ENCODE data around the gene OTP. TPM values are rescaled to one million over a fixed set of nuclear protein-coding genes. Genes with fewer than 3 reads are reported as not detected.

Gene OTP
- total RNA-seq, 1 experiment from 2014 or later = not detected

DNA sequence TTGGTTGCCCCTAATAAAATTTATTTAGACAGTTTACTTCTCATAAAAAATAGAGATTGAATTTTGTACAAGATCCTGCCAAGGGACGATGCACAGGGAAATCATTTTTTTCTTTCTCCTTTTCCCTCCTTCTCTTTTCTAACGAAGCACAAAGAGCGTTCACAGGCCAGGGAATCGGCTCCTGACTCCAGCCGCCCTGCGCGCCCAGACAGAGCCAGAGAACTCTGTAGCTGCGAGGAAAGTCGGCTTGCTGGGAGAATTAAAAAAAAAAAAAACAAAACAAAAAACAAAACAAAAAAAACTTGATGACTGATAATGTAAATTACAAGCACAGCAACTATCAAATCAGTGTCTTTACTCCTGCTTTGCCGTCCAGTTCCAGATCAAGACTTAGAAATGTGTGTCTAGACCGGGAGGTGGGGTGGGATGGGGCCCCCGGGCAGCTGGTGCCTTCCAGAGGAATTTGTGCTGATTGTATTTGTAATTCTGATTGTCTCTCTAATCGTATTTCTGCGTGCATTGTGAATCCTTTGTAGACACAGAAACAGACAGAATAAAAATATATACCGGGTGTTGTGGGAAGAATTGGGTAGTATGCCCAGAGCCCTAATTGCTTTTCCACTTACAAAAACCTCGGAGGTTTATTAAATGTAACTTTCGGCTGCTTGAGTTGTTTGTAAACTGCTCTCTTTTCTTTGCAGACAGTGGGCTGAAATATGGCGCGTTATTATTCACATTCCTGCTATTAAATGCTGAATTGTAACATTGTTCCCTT is 3.6 kb upstream of the OTP start:
- in situ Hi-C loops (cut with HindIII; ENCODE audit: low pct_unique_long_range_greater_than_20kb, low sequenced_read_pairs) = no loop called here
- no peak for DNase-seq (ENCODE audit: low read depth)

GRCh38 chr5:77641397-77641943 is 3.0 kb upstream of the OTP start:
- DNase-seq (ENCODE audit: low read depth) = no peak
- in situ Hi-C loops (cut with HindIII; ENCODE audit: low pct_unique_long_range_greater_than_20kb, low sequenced_read_pairs) = no loop called here

GRCh38 chr5:77640589-77641396 is 2.3 kb upstream of the OTP start:
- in situ Hi-C loops (cut with HindIII; ENCODE audit: low pct_unique_long_range_greater_than_20kb, low sequenced_read_pairs) = no loop called here
- no peak for DNase-seq (ENCODE audit: low read depth)

DNA sequence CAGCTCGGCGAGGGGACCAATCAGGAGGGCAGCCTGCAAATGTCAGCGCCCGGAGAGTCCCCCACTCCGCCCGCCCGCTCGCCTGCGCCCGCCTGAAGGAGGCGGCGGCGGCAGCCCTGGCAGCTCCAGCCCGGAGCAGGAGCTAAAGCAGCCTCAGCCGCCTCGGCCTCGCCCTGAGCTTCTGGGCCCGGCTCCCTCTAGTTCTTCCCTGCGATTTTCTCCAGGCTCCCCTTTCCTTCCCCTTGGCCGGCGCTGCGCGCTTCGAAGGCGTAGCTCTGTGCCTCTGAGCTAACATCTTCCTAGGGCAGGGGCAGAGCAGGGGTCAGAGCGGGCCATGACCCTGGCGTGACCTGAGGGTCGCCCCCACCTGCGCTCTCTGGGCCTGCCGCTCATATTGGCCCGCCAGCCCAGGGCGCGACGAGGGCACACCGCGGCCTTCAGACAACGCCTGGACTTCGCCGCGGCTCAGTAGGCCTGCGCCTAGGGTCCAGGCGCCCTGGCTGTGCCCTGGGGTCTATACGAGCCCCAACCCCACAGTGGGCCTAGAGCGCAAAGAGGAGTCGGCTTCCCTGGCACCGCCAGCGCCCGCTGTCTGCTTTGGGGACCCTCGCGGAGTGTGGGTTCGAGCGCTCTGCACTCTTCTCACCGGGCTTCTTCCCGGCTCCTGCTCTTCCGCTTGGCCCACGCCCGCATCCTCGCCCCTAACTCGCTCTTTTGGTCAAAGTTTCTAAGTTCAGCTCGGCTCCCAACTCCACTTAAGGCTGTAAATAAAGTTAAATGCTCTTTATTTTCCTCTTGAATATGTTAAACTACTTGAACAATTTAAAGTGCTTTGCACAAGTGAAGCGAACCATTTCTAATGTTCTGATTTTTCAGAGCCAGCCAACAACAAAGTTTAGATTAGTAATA is 504 bp upstream of the OTP start:
- no peak for DNase-seq (ENCODE audit: low read depth)
- in situ Hi-C loops (cut with HindIII; ENCODE audit: low pct_unique_long_range_greater_than_20kb, low sequenced_read_pairs) = no loop called here

GRCh38 chr5:77637170-77637997 is 1.1 kb downstream of the OTP start:
- DNase-seq (ENCODE audit: low read depth) = no peak
- in situ Hi-C loops (cut with HindIII; ENCODE audit: low pct_unique_long_range_greater_than_20kb, low sequenced_read_pairs) = no loop called here

- in situ Hi-C loops (cut with HindIII; ENCODE audit: low pct_unique_long_range_greater_than_20kb, low sequenced_read_pairs) = no loop called here
- DNase-seq (ENCODE audit: low read depth) = no peak
Observed at GRCh38 chr5:77636641-77637169, 1.8 kb downstream of the OTP start.

DNA sequence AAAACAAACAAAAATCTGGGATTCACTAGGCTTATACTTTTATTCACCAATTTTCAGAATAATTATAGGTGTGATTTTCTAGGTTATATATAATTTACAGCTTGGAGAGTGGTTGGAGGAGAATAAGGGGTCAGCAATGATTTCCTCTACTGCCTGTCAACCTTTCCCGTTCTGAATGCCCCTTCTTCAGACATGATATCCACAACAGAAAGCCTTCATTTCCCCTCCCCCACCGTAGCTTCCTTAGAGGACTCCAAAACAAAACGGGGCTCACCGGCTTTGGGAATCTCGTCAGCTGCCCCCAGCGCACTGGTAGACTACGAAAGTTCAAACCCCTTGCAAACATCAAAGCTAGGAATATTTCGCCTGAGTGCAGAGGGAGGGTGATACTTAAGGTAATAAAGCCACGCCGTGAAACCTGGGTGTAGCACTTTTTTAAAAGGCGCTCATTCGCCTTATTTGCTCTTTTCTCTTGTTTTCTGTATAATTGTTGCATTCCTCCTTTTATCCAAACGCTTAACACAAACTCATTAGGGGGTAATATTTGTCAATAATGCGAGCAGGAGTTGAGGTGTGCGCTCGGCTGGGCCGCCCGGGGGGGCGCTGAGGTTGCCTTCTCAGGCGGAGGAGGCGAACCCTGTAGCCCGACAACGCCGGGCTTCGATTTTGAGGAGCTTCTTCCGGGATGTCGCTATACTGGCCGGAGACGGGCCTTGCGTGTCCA is 2.4 kb downstream of the OTP start:
- DNase-seq (ENCODE audit: low read depth) = no peak
- in situ Hi-C loops (cut with HindIII; ENCODE audit: low pct_unique_long_range_greater_than_20kb, low sequenced_read_pairs) = no loop called here

- DNase-seq (ENCODE audit: low read depth) = peak; percentile 2
- in situ Hi-C loops (cut with HindIII; ENCODE audit: low pct_unique_long_range_greater_than_20kb, low sequenced_read_pairs) = no loop called here
Observed at GRCh38 chr5:77635067-77635916, 3.2 kb downstream of the OTP start.

DNA sequence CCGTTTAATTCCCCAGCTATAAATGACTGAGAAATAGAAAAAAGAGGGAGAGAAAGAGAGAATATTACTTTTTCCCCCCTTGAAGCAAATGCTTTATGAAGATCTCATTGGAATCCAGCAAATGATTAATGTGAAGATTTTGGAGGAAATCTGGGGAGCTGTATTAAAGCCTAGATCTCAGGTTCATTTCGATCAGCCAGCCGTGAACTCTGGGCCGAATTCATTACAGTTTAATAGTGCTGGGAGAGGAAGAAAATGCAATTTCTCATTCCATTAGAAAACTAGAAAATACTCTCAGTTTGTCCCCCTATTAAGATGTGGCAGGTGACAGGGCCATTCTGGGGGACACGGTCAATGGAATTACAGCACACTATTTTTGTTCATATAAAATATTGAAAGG is 4.8 kb downstream of the OTP start:
- in situ Hi-C loops (cut with HindIII; ENCODE audit: low pct_unique_long_range_greater_than_20kb, low sequenced_read_pairs) = no loop called here
- DNase-seq (ENCODE audit: low read depth) = no peak

GRCh38 chr5:77633207-77633675 is 5.3 kb downstream of the OTP start:
- in situ Hi-C loops (cut with HindIII; ENCODE audit: low pct_unique_long_range_greater_than_20kb, low sequenced_read_pairs) = no loop called here
- DNase-seq (ENCODE audit: low read depth) = no peak

DNA sequence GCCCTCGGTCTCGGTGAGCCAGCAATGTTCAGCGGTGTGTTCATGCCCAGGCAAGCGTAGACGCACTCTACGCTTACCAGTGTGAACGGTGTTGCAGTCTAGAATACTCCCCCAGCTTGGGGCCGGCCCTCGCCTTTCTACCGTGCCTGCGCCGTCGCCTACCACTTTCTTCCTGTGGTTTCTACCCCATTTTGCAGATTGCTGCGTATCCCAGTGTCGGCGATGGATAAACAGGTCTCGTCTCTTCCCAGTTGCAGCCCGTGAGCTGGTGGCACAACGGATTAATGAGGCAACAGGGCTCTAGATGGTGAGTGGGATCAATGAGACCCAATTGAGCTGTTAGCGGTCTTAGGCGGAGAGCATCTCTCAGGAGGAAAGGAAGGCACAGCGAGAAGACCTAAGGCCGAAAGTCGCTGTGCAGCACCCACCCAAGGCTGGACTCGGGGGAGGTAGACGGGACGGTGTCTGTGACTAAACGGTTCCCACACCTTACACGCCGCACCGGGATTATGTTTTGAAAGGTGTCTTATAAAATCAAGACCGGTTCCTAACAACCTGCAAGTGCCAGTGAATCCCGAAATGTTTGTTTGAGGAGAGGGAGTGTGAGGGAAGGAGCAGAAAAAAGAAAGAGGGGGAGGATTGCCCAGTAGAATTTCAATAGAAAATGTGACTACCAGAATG is 5.8 kb downstream of the OTP start:
- no peak for DNase-seq (ENCODE audit: low read depth)
- in situ Hi-C loops (cut with HindIII; ENCODE audit: low pct_unique_long_range_greater_than_20kb, low sequenced_read_pairs) = no loop called here

- in situ Hi-C loops (cut with HindIII; ENCODE audit: low pct_unique_long_range_greater_than_20kb, low sequenced_read_pairs) = no loop called here
- DNase-seq (ENCODE audit: low read depth) = peak; percentile 82
Observed at GRCh38 chr5:77630114-77630680, 8.3 kb downstream of the OTP start.

- DNase-seq (ENCODE audit: low read depth) = peak; percentile 47
- in situ Hi-C loops (cut with HindIII; ENCODE audit: low pct_unique_long_range_greater_than_20kb, low sequenced_read_pairs) = no loop called here
Observed at GRCh38 chr5:77629509-77630113, 8.9 kb downstream of the OTP start.

DNA sequence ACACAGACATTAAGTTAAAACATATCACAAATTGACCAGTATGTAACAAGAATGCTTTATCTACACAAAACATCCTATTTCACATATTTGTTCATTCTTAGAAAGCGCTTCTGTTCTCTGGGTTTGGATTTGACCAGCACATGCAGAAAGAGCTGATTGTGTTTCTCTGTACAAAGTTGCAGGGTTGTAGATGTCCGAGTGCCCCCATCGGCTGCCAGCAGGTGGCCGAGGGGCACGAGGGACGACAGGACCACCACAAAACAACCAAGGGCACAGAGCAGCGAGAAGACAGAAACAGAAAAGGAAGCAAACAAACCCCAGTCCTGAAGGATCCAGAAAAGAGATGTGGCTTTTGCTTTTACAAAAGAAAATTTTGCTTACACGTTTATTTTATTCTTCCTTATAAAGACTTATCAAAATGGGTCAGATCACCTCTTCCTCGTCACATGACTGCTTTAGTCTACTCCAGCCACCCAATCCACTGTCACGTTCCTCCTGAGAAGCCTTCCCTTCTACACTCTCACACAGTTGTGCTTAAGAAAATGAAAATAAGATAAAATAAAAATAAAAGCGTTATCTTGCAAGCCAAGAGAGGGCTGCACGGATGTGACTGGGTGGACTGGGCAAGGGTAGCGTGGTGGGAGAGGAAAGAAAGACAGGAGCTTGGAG is 9.5 kb downstream of the OTP start:
- in situ Hi-C loops (cut with HindIII; ENCODE audit: low pct_unique_long_range_greater_than_20kb, low sequenced_read_pairs) = no loop called here
- DNase-seq (ENCODE audit: low read depth) = no peak
